Measurements from ENCODE around the gene CHAF1A.

DNA sequence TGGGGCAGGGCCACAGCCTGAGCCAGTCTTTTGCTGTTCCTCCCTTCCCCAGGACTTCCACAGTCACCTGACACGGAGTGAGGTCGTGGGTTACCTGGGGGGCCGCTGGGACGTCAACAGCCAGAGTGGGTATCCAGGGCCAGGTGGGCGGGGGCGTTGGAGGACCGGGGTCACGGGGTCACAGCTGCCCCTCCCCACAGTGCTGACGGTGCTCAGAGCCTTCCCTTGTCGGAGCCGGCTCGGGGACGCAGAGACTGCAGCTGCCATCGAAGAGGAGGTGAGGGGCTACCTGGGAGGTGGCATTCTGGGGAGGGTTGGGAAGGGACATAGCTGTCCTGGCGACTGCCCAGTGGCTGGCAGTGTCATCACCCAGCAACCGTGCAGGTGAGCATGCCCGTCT lies 47.5 kb upstream of the CHAF1A start:
- TF ChIP-seq POLR2AphosphoS5 (IDR thresholded peaks at IDR 0.05; ENCODE audit: borderline replicate concordance, low read depth, low read length) (no peak), EZH2 (IDR thresholded peaks at IDR 0.05) (no peak)
